Stimulated activated CD4-positive, alpha-beta T cell treated with anti-CD3 and anti-CD28 coated beads, Interleukin-1b, Interleukin-23, amount 100 ng/mL, for 4 hours (primary cell): ENCODE measurements around the gene MRTFA.
"Not testable (repeated sequence)": the region's sequence is repeated elsewhere in the genome, so short reads cannot be mapped to it uniquely, and the experiment has no call there.

ENCODE experiments used
- DNase-seq, 2 donors: peaks; one replicate each; pipeline ENCODE4 v3.0.0-alpha.2; 2020; ENCODE audit warnings: low read depth in 2 of 2

The MRTFA gene

GRCh38 chr22:40659166-40659565 is 22.6 kb upstream of the MRTFA start:
- no peak for DNase-seq

DNA sequence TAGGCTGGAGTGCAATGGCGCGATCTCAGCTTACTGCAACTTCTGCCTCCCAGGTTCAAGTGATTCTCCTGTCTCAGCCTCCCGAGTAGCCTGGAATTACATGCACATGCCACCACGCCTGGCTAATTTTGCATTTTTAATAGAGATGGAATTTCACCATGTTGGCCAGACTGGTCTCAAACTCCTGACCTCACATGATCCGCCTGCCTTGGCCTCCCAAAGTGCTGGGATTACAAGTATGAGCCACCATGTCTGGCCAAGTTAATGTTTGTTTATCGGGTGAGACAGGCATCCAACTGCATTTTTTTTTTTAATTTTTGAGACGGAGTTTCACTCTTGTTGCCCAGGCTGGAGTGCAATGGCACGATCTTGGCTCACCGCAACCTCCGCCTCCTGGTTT is 20.1 kb upstream of the MRTFA start:
- DNase-seq: not testable (repeated sequence)

GRCh38 chr22:40655941-40656340 is 19.4 kb upstream of the MRTFA start:
- DNase-seq: not testable (repeated sequence)

DNA sequence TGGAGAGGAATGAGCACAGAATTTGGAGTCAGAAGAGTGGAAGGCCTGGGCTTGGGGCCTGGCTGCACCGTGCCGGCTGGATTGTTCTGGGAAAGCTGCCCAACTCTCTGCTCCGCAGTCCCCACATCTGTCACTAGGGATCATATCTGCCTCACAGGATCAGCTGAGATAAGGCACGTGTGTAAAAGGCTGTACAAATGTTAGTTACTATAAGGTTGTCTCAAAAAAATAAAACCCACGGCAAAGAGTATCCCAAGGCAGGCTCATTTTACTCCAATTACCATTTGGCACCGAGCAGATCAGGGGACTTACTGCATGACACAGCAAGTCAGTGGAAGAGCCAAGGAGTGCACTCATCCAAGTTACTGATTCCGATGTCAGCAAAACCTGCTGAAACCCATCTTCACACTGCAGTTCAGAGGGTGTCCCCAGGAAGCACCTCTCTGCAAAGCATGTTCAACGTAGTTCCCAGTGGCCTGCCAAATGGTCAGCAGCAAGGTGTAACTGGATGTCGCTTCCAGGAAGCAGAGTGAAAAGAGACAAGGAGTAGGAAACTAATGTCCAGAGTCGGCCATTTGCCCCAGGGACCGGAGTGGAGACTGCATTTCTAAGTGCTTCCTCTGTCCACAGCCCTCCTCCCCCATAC is 18.1 kb upstream of the MRTFA start:
- DNase-seq: no peak

DNA sequence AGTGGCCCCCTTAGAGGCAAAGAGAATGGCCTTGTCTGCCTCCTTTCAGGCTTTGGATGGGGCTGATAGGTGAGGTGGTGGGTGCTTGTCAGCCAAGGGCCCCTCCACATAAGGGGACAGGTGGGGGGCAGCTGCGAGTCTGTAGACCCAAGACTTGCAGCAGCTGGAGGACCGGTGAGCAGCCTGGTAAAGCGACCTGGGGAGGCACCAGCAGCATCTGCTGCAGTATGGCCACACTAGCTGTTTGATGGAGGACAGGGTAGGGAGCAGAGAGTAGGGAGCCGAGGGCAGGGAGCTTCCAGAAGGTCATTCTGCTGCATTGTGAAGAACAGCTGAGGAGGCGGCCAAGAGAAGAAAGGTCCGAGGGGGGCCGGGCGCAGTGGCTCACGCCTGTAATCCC is 16.8 kb upstream of the MRTFA start:
- DNase-seq: no peak

DNA sequence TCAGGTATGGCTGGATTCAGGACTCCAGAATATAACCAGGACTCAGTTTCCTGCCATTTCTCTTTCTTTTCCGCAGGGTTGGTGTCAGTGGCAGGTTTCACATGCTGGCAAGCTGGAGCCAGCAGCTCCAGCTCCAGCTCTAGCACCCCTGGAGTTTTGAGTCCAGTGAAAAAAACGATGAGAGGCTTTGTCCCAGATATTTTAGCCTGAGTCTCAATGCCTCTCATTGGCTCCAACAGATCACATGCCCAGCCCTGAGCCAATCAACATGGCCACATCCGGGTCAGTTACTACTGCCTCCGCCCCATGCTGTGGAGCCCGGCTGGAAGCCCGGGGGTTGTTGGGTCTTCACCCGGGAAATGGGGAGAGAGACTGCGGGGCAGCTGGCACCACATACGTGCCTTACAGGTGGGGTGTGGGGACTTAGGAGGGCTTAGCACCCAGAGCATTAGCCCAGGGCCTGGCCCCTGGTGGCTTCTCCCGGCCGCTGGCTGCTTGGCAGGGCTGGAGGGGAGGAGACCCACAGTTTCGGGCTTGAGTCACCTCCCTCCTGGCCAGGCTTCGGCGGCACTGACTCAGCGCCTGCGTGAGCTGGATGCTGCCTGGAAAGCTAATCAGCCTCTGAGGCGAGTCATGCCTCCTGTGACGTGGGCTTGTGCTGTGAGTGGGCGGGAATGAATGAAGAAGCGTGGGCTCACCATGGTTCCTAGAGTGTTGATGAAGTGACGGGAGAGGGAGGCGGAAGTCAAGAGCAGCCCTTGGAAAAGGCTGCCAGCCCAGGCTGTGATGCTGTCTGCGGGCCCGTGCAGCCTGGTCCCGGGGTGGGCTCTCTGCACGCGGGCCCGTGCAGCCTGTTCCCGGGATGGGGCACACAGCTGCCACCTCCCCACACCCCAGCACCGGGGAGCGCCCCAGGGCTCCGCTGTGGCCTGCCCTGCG is 15.3 kb upstream of the MRTFA start:
- peak; percentile 68 to 72 for DNase-seq

GRCh38 chr22:40651057-40651456 is 14.5 kb upstream of the MRTFA start:
- no peak for DNase-seq

GRCh38 chr22:40648386-40648785 is 11.9 kb upstream of the MRTFA start:
- no peak for DNase-seq

GRCh38 chr22:40645579-40646197 is 9.2 kb upstream of the MRTFA start:
- no peak for DNase-seq

DNA sequence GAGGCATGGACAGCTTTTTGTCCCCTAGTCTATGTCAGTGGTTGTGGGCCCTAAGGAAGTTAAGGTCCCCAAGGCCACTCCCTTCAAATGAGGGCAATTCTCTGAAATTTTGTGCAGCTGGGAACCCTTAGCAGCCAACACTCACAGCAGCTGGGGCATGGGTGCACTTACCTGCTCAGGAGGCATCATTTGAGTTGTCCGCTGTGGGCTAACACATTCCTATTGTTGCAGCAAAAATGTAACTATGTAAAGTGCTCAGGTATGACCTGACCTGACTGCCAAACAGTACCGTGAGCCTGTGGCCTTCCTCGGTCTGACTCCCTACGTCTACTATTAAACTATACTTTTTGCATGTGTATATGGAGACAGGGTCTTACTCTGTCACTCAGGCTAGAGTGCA is 5.8 kb upstream of the MRTFA start:
- DNase-seq: no peak

DNA sequence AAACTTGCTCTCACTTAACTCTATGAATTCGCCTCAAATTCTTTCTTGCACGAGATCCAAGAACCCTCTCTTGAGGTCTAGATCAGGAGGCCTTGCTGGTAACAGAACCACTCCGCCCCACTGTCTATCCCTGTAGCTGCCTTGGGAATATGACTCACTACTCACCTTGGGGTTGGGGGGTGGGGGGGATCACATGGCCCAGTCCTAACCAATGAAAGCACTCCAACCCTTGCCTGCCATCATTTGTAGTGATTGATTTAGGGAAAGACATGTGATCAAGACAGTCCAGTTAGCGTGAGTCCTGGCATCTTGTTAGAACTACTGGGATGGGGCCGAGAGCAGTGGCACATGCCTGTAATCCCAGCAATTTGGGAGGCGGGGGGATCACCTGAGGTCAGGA is 4.8 kb upstream of the MRTFA start:
- DNase-seq: no peak

- no peak for DNase-seq
These were observed 1.7 kb upstream of the MRTFA start for GRCh38 chr22:40638261-40638660.

- DNase-seq: peak; percentile 31 to 53
These were observed 948 bp upstream of the MRTFA start for GRCh38 chr22:40637183-40638150.

DNA sequence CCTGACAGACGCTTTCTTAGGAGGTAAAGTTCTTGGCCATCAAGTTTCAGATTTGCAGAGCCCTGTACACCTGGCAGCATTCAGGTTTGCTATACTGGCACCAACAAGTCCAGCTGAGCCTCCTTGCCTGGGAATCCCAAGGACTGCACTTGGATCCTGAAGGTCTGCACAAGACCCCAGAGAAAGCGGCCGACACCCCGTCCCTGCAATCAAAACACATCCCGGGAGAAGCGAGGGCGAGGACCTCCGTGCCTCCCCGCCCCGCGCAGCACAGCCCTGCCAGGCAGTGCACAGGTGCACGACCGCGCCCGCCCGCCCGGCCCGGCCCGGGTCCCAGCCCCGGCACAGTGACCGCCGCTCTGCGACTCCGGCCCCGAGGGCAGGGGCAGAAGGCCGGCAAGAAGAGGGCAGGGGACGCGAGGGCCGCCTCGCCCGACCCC is 559 bp downstream of the MRTFA start:
- no peak for DNase-seq

- no peak for DNase-seq
These were observed 1.2 kb downstream of the MRTFA start for GRCh38 chr22:40635043-40635939.

GRCh38 chr22:40634119-40634903 is 2.2 kb downstream of the MRTFA start:
- no peak for DNase-seq

DNA sequence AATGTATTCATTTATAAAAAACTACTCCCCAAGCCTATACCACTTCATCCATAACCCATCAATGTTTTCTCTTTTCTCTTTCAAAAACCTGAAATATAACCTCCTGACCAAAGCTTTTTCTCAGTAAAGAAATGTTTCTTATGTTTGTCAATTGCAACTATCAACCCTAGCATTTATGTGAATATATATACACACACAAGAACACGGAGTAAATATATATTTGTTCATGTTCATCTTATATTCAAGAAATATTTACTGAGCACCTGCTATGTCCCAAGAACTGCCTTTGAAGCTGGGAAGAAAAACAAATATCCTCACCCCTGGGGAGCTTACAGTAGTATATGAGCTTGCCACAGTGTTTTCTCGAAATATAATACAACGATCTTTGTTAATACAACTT is 3.5 kb downstream of the MRTFA start:
- no peak for DNase-seq

DNA sequence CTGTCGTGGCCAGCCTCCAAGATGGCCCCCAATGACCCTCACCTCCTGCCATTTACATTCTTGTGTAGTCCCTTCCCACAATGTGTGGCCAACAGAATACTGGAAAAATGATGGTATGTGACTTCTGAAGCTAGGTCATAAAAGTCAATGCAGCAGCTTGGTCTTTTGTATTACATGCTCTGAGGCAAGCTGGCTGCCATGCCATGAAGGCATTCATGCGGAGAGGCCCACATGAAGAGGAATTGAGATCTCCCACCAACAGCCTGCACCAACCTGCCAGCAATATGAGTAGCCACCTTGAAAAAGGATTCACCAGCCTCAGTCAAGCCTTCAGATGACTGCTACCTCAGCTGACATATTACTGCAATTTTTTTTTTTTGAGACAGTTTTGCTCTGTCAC is 4.6 kb downstream of the MRTFA start:
- no peak for DNase-seq

- no peak for DNase-seq
These were observed 8.0 kb downstream of the MRTFA start for GRCh38 chr22:40628354-40629042.
